ENCODE results near the gene CDH20.

The CDH20 gene

GRCh38 chr18:61580046-61580445 lies 246.8 kb downstream of the CDH20 start:
- DNase-seq = no peak

- peak; percentile 65 for DNase-seq
These were observed 248.5 kb downstream of the CDH20 start for GRCh38 chr18:61581578-61582201.

GRCh38 chr18:61582202-61582710 lies 249.0 kb downstream of the CDH20 start:
- DNase-seq = no peak

GRCh38 chr18:61583548-61583947 lies 250.3 kb downstream of the CDH20 start:
- no peak for DNase-seq

- no peak for DNase-seq
These were observed 254.6 kb downstream of the CDH20 start for GRCh38 chr18:61587865-61588264.

GRCh38 chr18:61589053-61589723 lies 256.0 kb downstream of the CDH20 start:
- no peak for DNase-seq

GRCh38 chr18:61589724-61590065 lies 256.5 kb downstream of the CDH20 start:
- DNase-seq = no peak

GRCh38 chr18:61591253-61591652 lies 258.0 kb downstream of the CDH20 start:
- DNase-seq = no peak

GRCh38 chr18:61595615-61596251 lies 262.5 kb downstream of the CDH20 start:
- DNase-seq = no peak

GRCh38 chr18:61596296-61596695 lies 263.1 kb downstream of the CDH20 start:
- DNase-seq = no peak

GRCh38 chr18:61597316-61597715 lies 264.1 kb downstream of the CDH20 start:
- no peak for DNase-seq

- DNase-seq = no peak
These were observed 267.2 kb downstream of the CDH20 start for GRCh38 chr18:61600422-61600821.

GRCh38 chr18:61602836-61603235 lies 269.6 kb downstream of the CDH20 start:
- DNase-seq = no peak

Measured in midbrain (tissue), 1 donor.